Ishikawa (cell line): ENCODE measurements around the gene RALGPS1.

ENCODE experiments used
- CEBPB ChIP-seq: IDR thresholded peaks from 2 replicates; pipeline ENCODE4 v1.6.1; 2012
- CREB1 ChIP-seq: IDR thresholded peaks from 2 replicates; pipeline ENCODE4 v1.6.1; 2012; ENCODE audit warnings: low read depth
- EGR1 ChIP-seq: IDR thresholded peaks from 2 replicates; pipeline ENCODE4 v1.6.1; 2012
- EP300 ChIP-seq: IDR thresholded peaks from 2 replicates; pipeline ENCODE4 v1.6.1; 2012; ENCODE audit warnings: borderline replicate concordance
- FOXM1 ChIP-seq: IDR thresholded peaks from 2 replicates; pipeline ENCODE4 v1.6.1; 2012; ENCODE audit warnings: low read depth, borderline replicate concordance
- NFIC ChIP-seq: IDR thresholded peaks from 2 replicates; pipeline ENCODE4 v1.6.1; 2012
- RAD21 ChIP-seq: IDR thresholded peaks from 2 replicates; pipeline ENCODE4 v1.6.1; 2012; ENCODE audit warnings: low read depth
- REST ChIP-seq: IDR thresholded peaks from 2 replicates; pipeline ENCODE4 v1.6.1; 2012; ENCODE audit warnings: low read depth, mild to moderate bottlenecking
- TAF1 ChIP-seq: IDR thresholded peaks from 2 replicates; pipeline ENCODE4 v1.6.1; 2012; ENCODE audit warnings: low read depth, mild to moderate bottlenecking
- TCF12 ChIP-seq: IDR thresholded peaks from 2 replicates; pipeline ENCODE4 v1.6.1; 2012; ENCODE audit warnings: low read depth
- TEAD4 ChIP-seq: IDR thresholded peaks from 2 replicates; pipeline ENCODE4 v1.6.1; 2012
- YY1 ChIP-seq: IDR thresholded peaks from 2 replicates; pipeline ENCODE4 v1.6.1; 2012; ENCODE audit warnings: low read depth
- ZBTB7A ChIP-seq: IDR thresholded peaks from 2 replicates; pipeline ENCODE4 v1.6.1; 2012; ENCODE audit warnings: low read depth
- TF ChIP-seq, protein P1 (sequence below): IDR thresholded peaks from 2 replicates; pipeline ENCODE4 v1.6.1; 2012
- TF ChIP-seq, protein P2 (sequence below): IDR thresholded peaks from 2 replicates; pipeline ENCODE4 v1.6.1; 2012

The RALGPS1 gene

GRCh38 chr9:127189628-127190027 lies 275.0 kb downstream of the RALGPS1 start:
- TF ChIP-seq EGR1 (no peak), CEBPB (no peak), FOXM1 (no peak), TEAD4 (no peak), TAF1 (no peak), YY1 (no peak), RAD21 (no peak), REST (no peak), CREB1 (no peak), EP300 (no peak), NFIC (no peak)
- TF ChIP-seq, protein P1, sequence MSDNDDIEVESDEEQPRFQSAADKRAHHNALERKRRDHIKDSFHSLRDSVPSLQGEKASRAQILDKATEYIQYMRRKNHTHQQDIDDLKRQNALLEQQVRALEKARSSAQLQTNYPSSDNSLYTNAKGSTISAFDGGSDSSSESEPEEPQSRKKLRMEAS: no peak
- TF ChIP-seq, protein P2, sequence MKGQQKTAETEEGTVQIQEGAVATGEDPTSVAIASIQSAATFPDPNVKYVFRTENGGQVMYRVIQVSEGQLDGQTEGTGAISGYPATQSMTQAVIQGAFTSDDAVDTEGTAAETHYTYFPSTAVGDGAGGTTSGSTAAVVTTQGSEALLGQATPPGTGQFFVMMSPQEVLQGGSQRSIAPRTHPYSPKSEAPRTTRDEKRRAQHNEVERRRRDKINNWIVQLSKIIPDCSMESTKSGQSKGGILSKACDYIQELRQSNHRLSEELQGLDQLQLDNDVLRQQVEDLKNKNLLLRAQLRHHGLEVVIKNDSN: no peak

DNA sequence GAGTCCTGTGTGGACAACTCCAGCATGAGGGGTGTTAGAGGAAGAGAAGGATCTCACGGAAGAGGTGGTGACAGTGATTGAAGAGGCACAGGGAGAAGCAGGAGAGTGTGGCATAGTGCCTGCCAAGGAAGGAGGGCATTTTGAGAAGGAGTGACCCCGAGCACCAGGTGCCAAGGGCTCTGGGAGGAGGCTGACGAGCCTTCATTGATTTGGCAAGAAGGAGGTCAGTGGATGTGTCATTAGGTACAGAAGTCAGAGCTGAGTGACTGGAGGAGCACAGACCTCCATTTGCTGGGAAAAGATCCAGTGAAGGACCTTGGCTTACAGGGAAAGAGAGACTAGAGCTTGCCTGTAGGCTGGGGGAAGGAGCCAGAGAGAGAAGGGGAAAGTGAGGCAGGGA lies 278.2 kb downstream of the RALGPS1 start:
- TF ChIP-seq TCF12 (no peak), RAD21 (no peak), TEAD4 (no peak)

DNA sequence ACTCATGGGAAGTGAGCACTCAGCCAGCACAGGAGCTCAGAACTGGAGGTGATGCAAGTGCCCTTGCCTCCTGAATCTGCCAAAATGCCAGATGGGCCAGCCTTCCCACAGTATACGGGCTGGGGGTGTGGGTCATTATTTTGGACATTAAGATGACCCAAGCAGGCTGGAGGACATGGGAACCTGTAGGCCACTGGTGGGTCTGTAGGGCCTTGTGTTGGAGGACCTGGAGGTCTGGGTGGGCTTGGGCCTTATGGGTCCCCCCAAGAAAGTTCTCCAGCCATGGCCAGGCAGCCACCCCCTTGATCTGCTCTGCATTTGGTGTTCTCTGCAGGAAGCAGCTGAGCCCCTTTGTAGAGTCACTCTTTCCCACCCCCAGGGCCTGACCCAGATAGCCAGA lies 278.9 kb downstream of the RALGPS1 start:
- TF ChIP-seq CREB1 (no peak), RAD21 (no peak)
- TF ChIP-seq, protein P1: no peak

GRCh38 chr9:127194881-127195713 lies 280.5 kb downstream of the RALGPS1 start:
- TF ChIP-seq YY1 (no peak), NFIC (no peak), REST (no peak), CREB1 (no peak), ZBTB7A (no peak), TEAD4 (no peak), FOXM1 (no peak), TCF12 (no peak), TAF1 (no peak), EP300 (no peak), EGR1 (no peak), CEBPB (no peak), RAD21 (no peak)
- TF ChIP-seq, protein P2: no peak
- TF ChIP-seq, protein P1: no peak

DNA sequence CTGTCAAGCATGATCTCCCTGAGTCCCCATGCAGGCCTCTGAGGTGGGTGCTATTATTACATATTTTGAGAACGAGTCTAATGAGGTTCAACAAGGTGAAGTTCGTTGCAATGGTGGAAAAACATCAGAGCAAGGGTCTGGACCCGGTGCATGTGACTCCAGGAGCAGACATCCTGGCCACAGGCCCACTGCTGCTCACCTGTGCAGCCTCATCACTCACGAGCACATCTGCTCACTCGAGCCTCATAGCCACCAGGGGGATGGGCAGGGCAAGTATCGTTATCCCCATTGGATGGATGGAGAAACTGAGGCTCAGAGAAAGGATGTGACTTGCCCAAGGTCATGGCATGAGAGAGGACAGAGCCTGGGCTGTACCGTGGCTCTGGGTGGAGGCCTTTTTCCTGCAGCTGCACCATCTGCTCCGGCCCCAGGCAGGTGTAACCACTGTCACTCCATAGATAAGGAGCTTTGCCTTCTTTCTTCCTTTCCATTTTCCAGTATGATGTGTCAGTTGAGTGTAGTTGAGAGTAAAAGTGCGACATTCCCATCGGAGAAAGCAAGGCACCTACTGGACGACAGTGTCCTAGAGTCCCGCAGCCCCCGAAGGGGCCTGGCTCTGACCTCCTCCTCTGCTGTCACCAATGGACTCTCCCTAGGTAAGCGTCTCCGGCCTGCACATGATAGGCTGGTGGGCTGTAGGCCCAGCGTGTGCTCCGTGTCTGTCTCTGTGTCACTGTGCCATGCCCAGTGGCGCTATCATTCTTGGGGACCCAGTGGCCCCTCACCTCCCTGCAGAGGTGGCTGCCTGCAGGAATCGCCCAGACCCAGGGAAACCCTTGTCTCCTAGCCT lies 281.6 kb downstream of the RALGPS1 start:
- TF ChIP-seq EGR1 (no peak), ZBTB7A (no peak), CREB1 (no peak), TEAD4 (no peak)
- TF ChIP-seq, protein P1: no peak
